GM12878 (cell line): Measurements from ENCODE around the gene DUOX1. TPM values are rescaled to one million over a fixed set of nuclear protein-coding genes. Genes with fewer than 3 reads are reported as not detected.

Experiments used
- ATAC-seq: fragments of 200-7000 bp; cut with Tn5 transposase; 3 replicates; pipeline ENCODE4 v1.9.1; 2020; ENCODE audit warnings: mild to moderate bottlenecking, moderate library complexity
- BruUV-seq: library from RNA; stranded (reverse); fragments of 400-500 nt; replicated peaks from 2 replicates; lab custom pipeline; 2021; lab: Mats Ljungman, UMichigan
- CTCF ChIA-PET: fragments of 300-600 bp; sonication (Branson Sonifier 250); formaldehyde crosslinking; extraction: SDS; loops from one replicate; lab custom pipeline; 2021; ENCODE audit warnings: inconsistent platforms; lab: Yijun Ruan, JAX
- POLR2A ChIA-PET: fragments of 350-600 bp; formaldehyde crosslinking; extraction: SDS; loops from one replicate; lab custom pipeline; 2021; ENCODE audit warnings: inconsistent platforms; lab: Charles Lee
- RAD21 ChIA-PET: fragments of 300-600 bp; sonication (Branson Sonifier 250); formaldehyde crosslinking; loops from one replicate; lab custom pipeline; 2023; ENCODE audit warnings: antibody characterized with exemption; ENCODE audit not compliant: unreplicated experiment; lab: Charles Lee
- SMC1A ChIA-PET: fragments of 300-600 bp; sonication (Branson Sonifier 250); formaldehyde crosslinking; loops from one replicate; lab custom pipeline; 2023; ENCODE audit not compliant: unreplicated experiment, uncharacterized antibody; lab: Charles Lee
- DNase-seq: peaks from one replicate; pipeline ENCODE4 v3.0.0-alpha.2; 2011; ENCODE audit warnings: low read depth, low spot score
- FAIRE-seq: peaks from 3 replicates; lab custom pipeline; 2011; peaks lifted over from hg19 to GRCh38; lab: Jason Lieb, UNC
- H2AFZ ChIP-seq: 2 replicates; pipeline ENCODE4 v1.6.0; 2011; ENCODE audit warnings: low read depth, low read length, control low read depth; ENCODE audit not compliant: control insufficient read depth
- H3K27ac ChIP-seq: 2 replicates; pipeline ENCODE4 v1.5.1; 2011; ENCODE audit warnings: control low read depth; ENCODE audit not compliant: control insufficient read depth, insufficient read depth
- H3K27me3 ChIP-seq, 2 experiments: replicated peaks in 1 of 2; 2 replicates each; pipeline versions ENCODE4 v1.6.0 to v1.6.1; 2011; ENCODE audit warnings: low read length in 1 of 2; ENCODE audit not compliant: control insufficient read depth in 2 of 2, insufficient read depth in 2 of 2
- H3K36me3 ChIP-seq, 2 experiments: 2 replicates each; pipeline ENCODE4 v1.5.1; 2011; ENCODE audit warnings: low read length in 1 of 2; ENCODE audit not compliant: control insufficient read depth in 2 of 2, insufficient read depth in 2 of 2
- H3K4me1 ChIP-seq: 2 replicates; pipeline ENCODE4 v1.6.1; 2011; ENCODE audit warnings: mild to moderate bottlenecking, low read length, moderate library complexity, mixed read lengths; ENCODE audit not compliant: control insufficient read depth, insufficient read depth
- H3K4me2 ChIP-seq: 2 replicates; pipeline ENCODE4 v1.6.0; 2011; ENCODE audit warnings: control low read depth; ENCODE audit not compliant: control insufficient read depth, insufficient read depth
- H3K4me3 ChIP-seq: fragments of 200-600 bp; sonication (generic); 2 replicates; pipeline ENCODE4 v1.5.1; 2016
- H3K79me2 ChIP-seq: 2 replicates; pipeline ENCODE4 v1.6.0; 2011; ENCODE audit warnings: low read length; ENCODE audit not compliant: control insufficient read depth, insufficient read depth
- H3K9ac ChIP-seq: 2 replicates; pipeline ENCODE4 v1.8.0; 2011; ENCODE audit warnings: low read length, control low read depth, mixed read lengths; ENCODE audit not compliant: control insufficient read depth, insufficient read depth
- H3K9me3 ChIP-seq: replicated peaks from 3 replicates; pipeline ENCODE4 v1.5.1; 2011; ENCODE audit warnings: mild to moderate bottlenecking, low read length; ENCODE audit not compliant: control insufficient read depth, insufficient read depth
- H4K20me1 ChIP-seq: 2 replicates; pipeline ENCODE4 v1.6.0; 2011; ENCODE audit not compliant: control insufficient read depth, insufficient read depth
- E4F1 ChIP-seq: fragments of 450-650 bp; IDR thresholded peaks from 2 replicates; pipeline ENCODE4 v1.6.1; 2018; ENCODE audit warnings: borderline replicate concordance, mild to moderate bottlenecking; ENCODE audit not compliant: partially characterized antibody
- LARP7 ChIP-seq: fragments of 450-650 bp; IDR thresholded peaks from 2 replicates; pipeline ENCODE4 v1.6.1; 2017; ENCODE audit warnings: mild to moderate bottlenecking
- POLR2AphosphoS2 ChIP-seq: IDR thresholded peaks from 2 replicates; pipeline ENCODE4 v1.6.1; 2011; ENCODE audit warnings: low read depth, mild to moderate bottlenecking, low read length, improper control_type of control experiment, moderate library complexity
- STAT3 ChIP-seq: IDR thresholded peaks from 2 replicates; pipeline ENCODE4 v1.6.1; 2011; ENCODE audit warnings: low read depth, low read length, improper control_type of control experiment
- WGBS: methylation state at CpG from one replicate; pipeline ENCODE4 v1.1.6; 2016; ENCODE audit warnings: low lambda C conversion rate; ENCODE audit not compliant: insufficient replicate concordance, insufficient coverage; ENCODE audit errors: missing lambda C conversion rate; 5-methylcytosine and 5-hydroxymethylcytosine counted together
- in situ Hi-C: fragments of 300-500 bp; cut with MboI; formaldehyde crosslinking; loops from 9 replicates; pipeline ENCODE4 v1.14.3; 2018; ENCODE audit warnings: mixed read lengths
- intact Hi-C: fragments of 100-400 bp; cut with micrococcal nuclease; formaldehyde crosslinking; loops from one replicate; pipeline ENCODE4 v1.14.2; 2022; ENCODE audit not compliant: unreplicated experiment
- polyA plus RNA-seq, 11 experiments: library from polyadenylated mRNA; depleted of rRNA in 4 of 11; unstranded in 6 of 11; stranded (reverse) in 5 of 11; fragments of >200 nt; fragmentation: Nextera tagmentation in 4 of 11; fragmentation: Illumina TruSeq in 1 of 11; extraction: Ambion mirVana in 4 of 11; extraction: Trizol in 1 of 11; gene quantifications; 1 replicate in 1 of 11; 2 replicates in 10 of 11; pipeline versions ENCODE4 v1.2.1 to v1.2.3, GENCODE V29; 2011 to 2016; ENCODE audit warnings: inconsistent platforms in 2 of 11, missing spikeins in 2 of 11, low read depth in 1 of 11
- total RNA-seq, 4 experiments: library from RNA; depleted of rRNA in 3 of 4; stranded (reverse); fragments of >200 nt in 3 of 4; fragmentation: Illumina TruSeq in 1 of 4; extraction: Trizol in 1 of 4; gene quantifications; 2 replicates each; pipeline versions ENCODE4 v1.2.1 to v1.2.3, GENCODE V29; 2013 to 2021

The DUOX1 gene
- total and polyA plus RNA-seq, 10 of the 15 experiments (the other 5 are each of a cell fraction or from before 2014, with no cell fraction given): 0.02 to 2.1 (median 0.26) TPM; not detected in 3

- SMC1A ChIA-PET: interaction anchor here (0.7 to 9.7 kb wide), 21 partner anchors 13 to 294 kb away, joined by 3 to 159 read pairs (median 4); a partner anchor contains a TSS
- no peak overlapping the region for H2AFZ ChIP-seq
- no peak for DNase-seq
- H3K27ac ChIP-seq: no peak overlapping the region
- in situ Hi-C loops: loop anchor here (5.0 kb wide), 1 partner anchor 109 kb away; no protein-coding TSS in a partner anchor
- H3K4me2 ChIP-seq: no peak overlapping the region
- BruUV-seq: no TSS peak
- no peak overlapping the region for H3K9ac ChIP-seq
- TF ChIP-seq LARP7 (no peak), STAT3 (no peak), E4F1 (no peak), POLR2AphosphoS2 (0 out of 2 replicates have a peak, but pooled peaks have one; percentile 32)
- H3K79me2 ChIP-seq: peaks cover 4% of the 10 kb centered on the region
- WGBS: 85% methylated on average over 8 of the region's 9 CpGs
- no peaks in the 10 kb centered on the region for H4K20me1 ChIP-seq
- peaks cover 7% of the 10 kb centered on the region for H3K4me1 ChIP-seq
- H3K9me3 ChIP-seq: no peaks in the 10 kb centered on the region
- RAD21 ChIA-PET: interaction anchor here (0.8 to 6.6 kb wide), 19 partner anchors 14 to 448 kb away, joined by 3 to 104 read pairs (median 5); a partner anchor contains a TSS
- intact Hi-C loops: loop anchor here (2.0 kb wide), 1 partner anchor 293 kb away; no protein-coding TSS in a partner anchor
- CTCF ChIA-PET: interaction anchor here (0.6 to 16.3 kb wide), 58 partner anchors 9 to 450 kb away, joined by 3 to 253 read pairs (median 5); partner anchors contain the start of gene SHF
- POLR2A ChIA-PET: interaction anchor here (0.7 to 2.3 kb wide), 8 partner anchors 17 to 239 kb away, joined by 3 to 9 read pairs (median 4); partner anchors contain the start of gene SHF
- H3K27me3 ChIP-seq: no peaks in the 10 kb centered on the region
- FAIRE-seq: no peak
- no peak overlapping the region for H3K4me3 ChIP-seq
- no peak for ATAC-seq
- H3K36me3 ChIP-seq: no peaks in the 10 kb centered on the region
These were observed 33.7 kb downstream of the DUOX1 start for GRCh38 chr15:45163508-45163856.
